HG03108 (cell line): ENCODE measurements around the gene FRMD4A.
"Not testable (repeated sequence)": the region's sequence is repeated elsewhere in the genome, so short reads cannot be mapped to it uniquely, and the experiment has no call there.

ENCODE experiments used
- ATAC-seq: cut with Tn5 transposase; IDR thresholded peaks from one replicate; pipeline ENCODE4 v1.9.1; 2021; ENCODE audit warnings: moderate library complexity; ENCODE audit not compliant: unreplicated experiment

The FRMD4A gene

GRCh38 chr10:14244147-14244546 is 86.6 kb downstream of the FRMD4A start:
- no peak for ATAC-seq

- no peak for ATAC-seq
Observed at GRCh38 chr10:14243221-14243620, 87.5 kb downstream of the FRMD4A start.

GRCh38 chr10:14241196-14241595 is 89.5 kb downstream of the FRMD4A start:
- no peak for ATAC-seq

GRCh38 chr10:14240253-14241189 is 90.2 kb downstream of the FRMD4A start:
- ATAC-seq = no peak

GRCh38 chr10:14238659-14239058 is 92.1 kb downstream of the FRMD4A start:
- ATAC-seq = not testable (repeated sequence)

- ATAC-seq = no peak
Observed at GRCh38 chr10:14236341-14236740, 94.4 kb downstream of the FRMD4A start.

- no peak for ATAC-seq
Observed at GRCh38 chr10:14235566-14236195, 95.0 kb downstream of the FRMD4A start.

- no peak for ATAC-seq
Observed at GRCh38 chr10:14233566-14233965, 97.2 kb downstream of the FRMD4A start.

- not testable (repeated sequence) for ATAC-seq
Observed at GRCh38 chr10:14228798-14229197, 101.9 kb downstream of the FRMD4A start.

GRCh38 chr10:14225379-14225778 is 105.3 kb downstream of the FRMD4A start:
- no peak for ATAC-seq

GRCh38 chr10:14220026-14220425 is 110.7 kb downstream of the FRMD4A start:
- no peak for ATAC-seq

- ATAC-seq = no peak
Observed at GRCh38 chr10:14219411-14219810, 111.3 kb downstream of the FRMD4A start.

GRCh38 chr10:14215641-14216040 is 115.1 kb downstream of the FRMD4A start:
- no peak for ATAC-seq

GRCh38 chr10:14213703-14214102 is 117.0 kb downstream of the FRMD4A start:
- ATAC-seq = not testable (repeated sequence)

- no peak for ATAC-seq
Observed at GRCh38 chr10:14211610-14212009, 119.1 kb downstream of the FRMD4A start.

- no peak for ATAC-seq
Observed at GRCh38 chr10:14208231-14208630, 122.5 kb downstream of the FRMD4A start.

- no peak for ATAC-seq
Observed at GRCh38 chr10:14205233-14205632, 125.5 kb downstream of the FRMD4A start.

- ATAC-seq = no peak
Observed at GRCh38 chr10:14200698-14201544, 129.8 kb downstream of the FRMD4A start.

- ATAC-seq = not testable (repeated sequence)
Observed at GRCh38 chr10:14199098-14199497, 131.6 kb downstream of the FRMD4A start.

GRCh38 chr10:14198078-14198477 is 132.6 kb downstream of the FRMD4A start:
- ATAC-seq = no peak

- ATAC-seq = no peak
Observed at GRCh38 chr10:14196113-14196512, 134.6 kb downstream of the FRMD4A start.
